Measurements from ENCODE around the gene CASZ1.

CASZ1 gene

DNA sequence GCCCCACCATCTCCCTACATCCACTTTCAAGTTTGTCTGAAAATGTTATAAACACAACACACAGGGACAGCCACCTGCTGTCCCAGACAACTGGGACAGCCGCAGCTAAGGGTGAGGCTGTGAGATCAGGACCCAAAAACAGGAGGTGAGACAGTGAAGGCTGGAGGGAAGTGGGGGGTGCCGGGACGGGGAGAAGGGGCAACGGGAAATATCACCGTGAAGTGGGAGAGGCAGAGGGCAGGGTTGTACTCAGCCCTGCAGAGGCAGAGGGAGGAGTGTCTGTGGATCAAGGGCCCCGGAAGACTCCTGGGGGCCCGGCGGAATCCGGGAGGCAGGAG lies 114.4 kb downstream of the CASZ1 start:
- DNase-seq, result no peak

DNA sequence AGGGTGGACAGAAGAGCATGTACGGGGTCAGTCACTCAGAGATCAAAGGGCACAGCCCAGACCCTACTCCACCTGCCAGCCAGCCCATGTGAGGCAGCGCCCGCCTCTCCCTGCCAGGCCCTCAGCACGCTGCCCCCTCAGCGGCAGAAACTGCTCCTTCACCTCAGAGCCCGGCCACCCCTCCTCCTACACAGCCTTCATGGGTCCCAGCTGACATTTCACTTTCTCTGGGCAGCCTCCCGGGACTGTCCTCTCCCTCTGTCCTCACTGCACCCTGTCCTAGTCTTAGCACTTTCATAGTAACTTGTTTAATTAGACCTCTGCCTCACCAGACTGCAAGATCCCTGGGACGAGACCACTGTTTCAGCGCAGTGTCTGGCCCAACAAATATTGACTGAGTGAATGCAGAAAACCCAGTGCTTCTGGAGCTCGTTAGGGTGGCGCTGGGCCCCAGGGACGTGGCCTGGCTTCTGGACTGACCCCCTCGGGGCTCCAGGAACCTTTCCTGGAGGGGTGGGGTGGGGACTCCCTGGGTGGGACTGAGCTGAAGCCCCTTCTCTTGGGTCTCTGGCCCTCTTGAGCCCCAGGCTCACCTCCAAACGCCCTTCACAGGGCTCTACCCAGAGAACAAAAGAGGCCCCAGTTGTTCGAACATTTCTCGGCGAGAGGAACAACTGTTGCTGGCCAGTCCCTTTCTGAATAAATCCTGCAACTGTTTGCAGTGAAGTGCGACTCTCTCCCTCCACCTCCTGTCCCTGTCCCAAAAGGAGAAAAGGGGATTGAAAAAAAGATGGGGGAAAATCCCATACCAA lies 114.9 kb downstream of the CASZ1 start:
- no peak for DNase-seq

GRCh38 chr1:10680487-10680886 lies 116.0 kb downstream of the CASZ1 start:
- no peak for DNase-seq

- DNase-seq, result peak; percentile 63
These were observed 116.8 kb downstream of the CASZ1 start for GRCh38 chr1:10679496-10680220.

GRCh38 chr1:10678852-10679251 lies 117.6 kb downstream of the CASZ1 start:
- DNase-seq, result no peak

DNA sequence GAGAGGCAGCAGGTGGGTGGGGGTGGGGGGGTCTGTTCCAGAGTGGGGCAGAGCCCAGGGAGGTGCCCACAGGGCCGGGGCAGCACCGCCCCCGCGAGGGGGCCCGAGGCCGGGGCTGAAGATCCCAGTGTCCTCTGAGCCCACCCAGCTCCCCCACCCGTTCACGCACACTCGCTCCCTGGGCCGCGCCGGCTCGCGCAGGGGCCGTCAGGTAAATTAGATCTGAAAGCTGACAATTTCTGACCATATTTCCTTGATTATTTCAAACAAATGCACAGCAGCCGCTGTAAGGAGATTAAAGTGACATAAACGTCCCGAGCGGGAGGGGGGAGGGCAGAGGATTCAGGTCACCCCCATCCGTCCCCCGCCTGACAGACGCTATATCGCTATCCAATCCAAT lies 118.0 kb downstream of the CASZ1 start:
- no peak for DNase-seq

- DNase-seq, result no peak
These were observed 118.7 kb downstream of the CASZ1 start for GRCh38 chr1:10677491-10678391.

GRCh38 chr1:10676963-10677362 lies 119.5 kb downstream of the CASZ1 start:
- DNase-seq, result no peak

GRCh38 chr1:10675813-10676212 lies 120.6 kb downstream of the CASZ1 start:
- no peak for DNase-seq

DNA sequence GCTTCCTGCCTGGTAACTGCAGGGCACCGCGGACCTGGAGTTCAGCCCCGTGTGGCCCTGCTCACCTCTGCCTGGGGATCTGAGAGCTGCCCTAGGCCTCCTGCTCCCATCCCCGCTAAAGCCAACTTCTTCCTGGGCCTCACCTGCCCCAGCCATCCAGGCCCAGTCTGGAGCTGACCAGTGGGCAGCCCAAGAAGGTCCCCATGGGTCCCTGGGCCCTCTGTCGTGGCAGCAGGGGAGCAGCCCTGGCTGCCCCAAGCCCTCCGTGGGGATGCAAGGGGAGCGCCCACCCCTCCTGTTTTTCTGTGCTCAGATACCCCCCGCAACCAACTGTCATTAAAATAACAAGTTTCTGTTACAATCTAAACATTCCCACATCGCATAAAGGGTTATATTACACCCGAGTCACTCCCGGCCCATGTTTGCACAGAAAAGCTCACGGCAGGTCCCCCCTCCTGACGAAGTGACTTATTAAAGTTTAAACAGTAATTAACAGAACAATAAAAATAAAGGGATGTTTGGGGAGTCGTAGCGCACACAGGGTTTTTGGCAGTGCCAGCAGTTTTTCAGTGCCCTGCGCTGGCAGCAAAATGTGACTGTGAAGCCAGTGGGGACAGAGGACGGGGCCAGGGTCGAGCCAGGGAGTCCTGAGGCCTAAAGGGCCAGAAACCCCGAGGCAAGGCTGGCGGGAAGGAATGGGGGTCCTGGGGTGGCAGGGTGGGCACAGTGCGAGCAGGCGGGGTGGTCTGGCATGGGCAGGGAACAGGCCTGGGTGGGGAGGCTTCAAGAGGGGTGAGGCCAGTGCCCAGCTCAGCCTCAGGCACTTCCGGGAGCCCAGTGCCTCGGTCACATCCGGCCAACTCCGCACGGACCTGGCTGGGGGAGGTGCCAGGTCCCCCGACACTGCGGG lies 121.5 kb downstream of the CASZ1 start:
- no peak for DNase-seq

- no peak for DNase-seq
These were observed 122.2 kb downstream of the CASZ1 start for GRCh38 chr1:10674222-10674621.

DNA sequence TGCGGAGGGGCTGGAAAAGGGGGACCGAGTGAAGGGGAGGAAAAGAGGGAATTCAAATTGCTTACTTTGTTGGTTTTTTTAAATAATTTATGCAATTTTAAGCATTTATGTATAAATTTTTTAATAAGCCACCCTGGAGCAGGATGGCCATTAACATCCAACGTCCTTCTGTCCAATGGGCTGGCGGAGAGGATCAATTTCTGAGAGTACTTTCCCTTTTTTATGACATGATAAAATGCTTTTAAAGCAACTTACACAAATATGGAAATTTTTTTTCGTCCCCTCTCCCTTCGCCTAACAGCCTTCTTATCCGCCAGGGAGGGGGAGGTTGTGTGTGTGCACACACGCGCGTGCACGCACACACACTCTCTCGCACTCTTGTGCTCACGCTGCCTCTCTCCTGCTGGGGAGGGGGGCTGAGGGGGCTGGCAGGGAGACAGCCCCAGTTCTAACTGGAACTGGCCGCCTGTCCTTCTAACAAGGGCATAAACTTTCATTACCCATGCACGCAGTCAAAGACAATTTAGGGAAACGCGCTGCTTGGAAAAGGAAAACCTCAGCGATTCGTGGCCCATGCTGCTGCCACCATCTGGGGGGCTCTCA lies 123.2 kb downstream of the CASZ1 start:
- DNase-seq, result no peak

GRCh38 chr1:10672343-10673050 lies 123.9 kb downstream of the CASZ1 start:
- no peak for DNase-seq

DNA sequence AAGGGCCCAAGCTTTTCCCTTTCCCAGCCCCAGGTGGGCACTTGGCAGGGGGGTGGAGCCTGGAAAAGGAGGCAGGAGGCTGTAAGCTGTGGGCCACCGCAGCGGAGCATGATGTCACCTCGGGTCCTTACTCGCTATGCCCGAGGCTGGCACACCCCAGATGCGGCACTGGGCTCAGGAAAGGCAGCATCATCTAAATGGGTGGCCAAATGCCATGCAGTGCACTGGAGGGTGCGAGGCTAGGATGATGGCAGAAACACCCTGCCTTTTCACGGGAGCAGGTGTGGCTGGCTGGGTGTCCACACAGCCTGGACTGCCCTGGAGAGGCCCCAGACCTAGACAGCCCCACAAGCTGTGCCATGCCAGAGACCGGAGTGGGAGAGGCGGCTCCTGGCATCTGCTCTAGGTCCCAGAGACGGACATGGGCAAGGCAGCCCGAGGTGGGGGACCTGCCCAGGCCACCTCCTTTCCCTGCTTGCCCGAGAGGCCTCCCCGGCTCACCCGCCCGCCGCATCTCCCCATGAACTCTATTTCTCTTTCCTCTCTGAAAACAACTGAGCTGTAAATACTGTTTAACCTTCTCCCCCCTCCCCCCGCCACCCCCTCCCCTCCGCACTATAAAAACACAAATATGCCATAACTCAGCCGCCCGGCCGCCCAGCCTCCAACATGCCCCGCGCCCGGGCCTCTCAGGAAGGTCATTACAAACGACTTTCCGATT lies 124.7 kb downstream of the CASZ1 start:
- no peak for DNase-seq

GRCh38 chr1:10671090-10671489 lies 125.4 kb downstream of the CASZ1 start:
- no peak for DNase-seq

- DNase-seq, result no peak
These were observed 126.3 kb downstream of the CASZ1 start for GRCh38 chr1:10670190-10670589.

GRCh38 chr1:10669570-10669969 lies 126.9 kb downstream of the CASZ1 start:
- no peak for DNase-seq

GRCh38 chr1:10667861-10668761 lies 128.3 kb downstream of the CASZ1 start:
- no peak for DNase-seq
